Cerebellar cortex (tissue), 1 donor: ENCODE data around the gene FLVCR2.

Experiments used
- DNase-seq: peaks from one replicate; pipeline ENCODE4 v3.0.0-alpha.2; 2015; ENCODE audit warnings: low spot score

Gene FLVCR2

GRCh38 chr14:75630695-75631452 lies 52.5 kb downstream of the FLVCR2 start:
- DNase-seq: no peak

GRCh38 chr14:75631453-75631831 lies 53.0 kb downstream of the FLVCR2 start:
- no peak for DNase-seq

GRCh38 chr14:75634848-75635247 lies 56.4 kb downstream of the FLVCR2 start:
- no peak for DNase-seq

- DNase-seq: peak; percentile 71
Measured at GRCh38 chr14:75636100-75636692, 57.8 kb downstream of the FLVCR2 start.

GRCh38 chr14:75640876-75641275 lies 62.5 kb downstream of the FLVCR2 start:
- no peak for DNase-seq

GRCh38 chr14:75643985-75644384 lies 65.6 kb downstream of the FLVCR2 start:
- no peak for DNase-seq

GRCh38 chr14:75645056-75645455 lies 66.6 kb downstream of the FLVCR2 start:
- no peak for DNase-seq

GRCh38 chr14:75646762-75647161 lies 68.3 kb downstream of the FLVCR2 start:
- DNase-seq: no peak

- DNase-seq: no peak
Measured at GRCh38 chr14:75647640-75648039, 69.2 kb downstream of the FLVCR2 start.

- no peak for DNase-seq
Measured at GRCh38 chr14:75648066-75648838, 69.8 kb downstream of the FLVCR2 start.

- no peak for DNase-seq
Measured at GRCh38 chr14:75649337-75649736, 70.9 kb downstream of the FLVCR2 start.

GRCh38 chr14:75649773-75650172 lies 71.4 kb downstream of the FLVCR2 start:
- DNase-seq: no peak

GRCh38 chr14:75650253-75651058 lies 72.0 kb downstream of the FLVCR2 start:
- no peak for DNase-seq

- no peak for DNase-seq
Measured at GRCh38 chr14:75653563-75653962, 75.1 kb downstream of the FLVCR2 start.

GRCh38 chr14:75654127-75654732 lies 75.8 kb downstream of the FLVCR2 start:
- DNase-seq: peak; percentile 80

GRCh38 chr14:75655235-75655634 lies 76.8 kb downstream of the FLVCR2 start:
- DNase-seq: no peak

- no peak for DNase-seq
Measured at GRCh38 chr14:75657331-75657730, 78.9 kb downstream of the FLVCR2 start.

- DNase-seq: no peak
Measured at GRCh38 chr14:75658957-75659356, 80.5 kb downstream of the FLVCR2 start.

GRCh38 chr14:75660238-75660629 lies 81.8 kb downstream of the FLVCR2 start:
- DNase-seq: no peak

- peak; percentile 100 for DNase-seq
Measured at GRCh38 chr14:75660630-75661498, 82.4 kb downstream of the FLVCR2 start, which contains the start of the genes ERG28 and TTLL5. Gene ERG28, minus strand, starts transcription at chr14:75660876. Its CDS starts 3,374 bp downstream, at chr14:75657502. Gene TTLL5, plus strand, starts transcription at chr14:75661246. Its CDS starts 1,904 bp downstream, at chr14:75663150.

GRCh38 chr14:75661499-75661814 lies 83.0 kb downstream of the FLVCR2 start:
- DNase-seq: no peak
